Activated gamma-delta T cell (primary cell): ENCODE data around the gene HMX1.

Experiments used
- DNase-seq: peaks from one replicate; lab custom pipeline; 2025; lab: John Stamatoyannopoulos, UW
- total RNA-seq, 2 donors: gene quantifications; one replicate each; lab custom pipeline; 2026; lab: John Stamatoyannopoulos, UW

The HMX1 gene
- 0.05 to 0.17 reads per million in 2 donors for total RNA-seq

DNA sequence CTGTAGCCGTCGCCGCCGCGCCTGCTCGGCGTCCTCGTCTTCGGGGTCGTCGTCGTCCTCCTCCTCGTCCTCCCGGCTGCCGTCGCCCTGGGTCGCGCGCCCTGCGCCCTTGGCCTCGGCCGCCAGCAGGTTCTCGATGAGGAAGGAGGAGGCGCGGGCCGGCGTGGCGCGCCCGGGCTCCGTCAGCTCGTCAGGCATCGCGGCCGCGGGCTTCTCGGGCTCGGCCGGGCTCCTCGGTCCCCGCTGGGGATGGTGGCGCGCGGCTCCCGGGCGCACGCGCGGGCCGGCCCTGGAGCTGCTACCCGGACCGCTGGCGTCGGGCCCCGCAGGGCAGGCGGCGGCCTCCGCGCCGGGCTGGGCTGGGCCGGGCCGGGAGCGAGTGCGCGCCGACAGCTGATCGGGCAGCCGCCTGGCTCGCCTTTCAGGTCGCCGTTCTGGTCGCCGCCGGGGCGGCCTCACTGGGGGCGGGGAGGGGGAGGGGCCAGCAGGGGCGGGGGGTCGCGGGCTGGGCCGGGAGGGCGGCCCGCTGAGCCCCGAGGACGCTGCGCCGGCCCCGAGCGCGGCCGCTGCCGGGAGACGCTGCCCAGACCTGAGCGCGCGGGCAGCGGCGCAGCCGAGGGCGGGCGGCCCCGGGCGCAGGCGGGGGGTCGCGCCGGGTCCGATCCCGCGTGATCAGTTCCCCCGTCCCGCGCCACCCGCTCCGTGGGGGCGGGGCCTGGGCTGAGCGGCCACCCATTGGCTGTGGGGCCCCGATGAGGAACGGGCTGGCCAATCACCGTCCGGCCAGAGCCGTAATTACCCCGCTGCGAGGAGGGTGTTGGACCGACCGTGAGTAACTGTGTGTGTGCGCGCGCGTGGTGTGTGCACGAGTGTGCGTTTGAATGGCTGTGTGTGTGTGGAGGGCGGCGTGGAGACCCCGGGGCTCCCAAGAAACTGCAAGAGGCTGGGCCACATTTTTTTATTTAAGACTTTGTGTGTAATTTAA lies at the start of gene HMX1:
TSS of gene HMX1 (minus strand) at position 423 of the 985 bp plus-strand sequence. CDS start at position 198, 225 bp downstream.
- no peak for DNase-seq

DNA sequence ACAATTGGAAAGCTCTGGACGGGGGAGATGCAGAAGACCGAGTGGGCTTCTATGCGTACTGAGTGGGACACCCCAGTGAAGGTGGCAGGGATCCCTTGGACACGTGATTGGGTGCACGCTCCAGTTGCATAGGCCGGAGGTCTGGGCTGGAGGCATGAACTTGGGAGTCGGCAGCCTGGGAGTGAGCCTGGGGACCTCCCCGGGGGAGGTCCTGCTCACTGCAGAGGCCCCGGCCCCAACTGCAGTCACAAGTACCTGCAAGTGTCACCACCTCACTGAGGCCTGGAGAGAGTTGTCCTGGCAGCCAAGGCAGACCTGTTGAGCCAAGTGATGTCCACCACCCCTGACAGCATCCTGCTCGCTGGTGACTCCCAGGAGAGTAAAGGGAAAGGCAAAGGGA lies 49.3 kb upstream of the HMX1 start:
- DNase-seq = no peak

DNA sequence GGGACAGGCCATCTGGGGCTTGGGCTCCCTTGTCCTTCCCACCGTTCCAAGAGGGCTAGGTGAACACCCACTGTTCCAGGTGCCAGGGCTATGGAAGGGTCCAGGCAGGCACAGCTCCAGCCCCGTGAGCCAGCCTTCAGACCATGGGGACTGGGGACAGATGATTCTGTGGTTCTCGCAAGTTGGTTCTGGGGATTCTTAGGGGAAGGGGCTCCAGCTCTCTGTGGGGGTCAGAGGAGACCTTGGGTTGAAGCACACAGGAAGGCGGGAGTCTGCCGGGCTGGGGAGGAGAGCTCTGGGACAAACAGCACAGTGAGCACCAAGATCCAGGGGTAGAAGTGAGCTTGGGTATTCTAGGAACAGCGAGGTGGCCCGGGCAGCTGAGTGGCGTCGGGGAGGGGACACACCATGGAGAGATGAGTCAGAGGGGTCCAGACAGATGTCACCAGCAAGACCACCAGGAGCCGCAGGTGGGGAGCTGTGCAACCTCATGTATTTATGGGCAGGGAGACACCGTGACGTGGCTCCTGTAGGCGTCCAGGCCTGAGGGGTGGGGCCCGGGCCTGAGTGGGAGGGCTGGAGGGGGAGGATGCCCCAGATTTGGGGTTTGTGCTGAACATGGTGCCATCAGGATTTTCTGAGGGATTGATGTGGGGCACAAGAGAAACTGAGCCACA lies 48.8 kb upstream of the HMX1 start:
- DNase-seq = no peak

DNA sequence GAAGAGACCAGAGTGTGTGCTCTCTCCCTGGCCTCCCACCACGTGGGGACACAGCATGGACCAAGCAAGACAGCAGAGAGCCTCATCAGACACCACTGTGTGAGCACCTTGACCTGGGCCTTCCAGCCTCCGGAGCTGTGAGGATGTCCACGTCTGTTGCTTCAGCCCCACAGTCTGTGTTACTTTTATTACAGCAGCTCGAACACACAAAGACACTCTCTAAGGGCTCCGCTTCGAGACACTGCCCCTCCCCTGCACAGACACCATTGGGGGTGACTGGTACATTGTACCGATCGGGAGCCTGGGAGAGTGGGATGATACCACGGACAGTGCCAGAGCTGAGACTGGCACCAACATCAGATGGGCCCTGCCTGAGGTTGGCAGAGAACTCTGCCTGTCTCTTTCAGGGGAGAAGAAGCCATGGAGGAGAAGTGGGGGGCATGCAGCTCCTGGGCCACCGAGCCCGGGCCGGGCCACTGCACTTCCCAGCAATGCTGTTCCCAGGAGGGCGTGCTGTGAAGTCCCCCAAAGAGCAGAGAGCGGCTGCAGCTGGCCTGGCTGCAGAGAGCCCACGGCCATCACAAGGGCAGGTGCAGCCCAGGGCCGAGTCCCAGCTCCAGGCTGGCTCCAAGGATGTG lies 48.1 kb upstream of the HMX1 start:
- no peak for DNase-seq

DNA sequence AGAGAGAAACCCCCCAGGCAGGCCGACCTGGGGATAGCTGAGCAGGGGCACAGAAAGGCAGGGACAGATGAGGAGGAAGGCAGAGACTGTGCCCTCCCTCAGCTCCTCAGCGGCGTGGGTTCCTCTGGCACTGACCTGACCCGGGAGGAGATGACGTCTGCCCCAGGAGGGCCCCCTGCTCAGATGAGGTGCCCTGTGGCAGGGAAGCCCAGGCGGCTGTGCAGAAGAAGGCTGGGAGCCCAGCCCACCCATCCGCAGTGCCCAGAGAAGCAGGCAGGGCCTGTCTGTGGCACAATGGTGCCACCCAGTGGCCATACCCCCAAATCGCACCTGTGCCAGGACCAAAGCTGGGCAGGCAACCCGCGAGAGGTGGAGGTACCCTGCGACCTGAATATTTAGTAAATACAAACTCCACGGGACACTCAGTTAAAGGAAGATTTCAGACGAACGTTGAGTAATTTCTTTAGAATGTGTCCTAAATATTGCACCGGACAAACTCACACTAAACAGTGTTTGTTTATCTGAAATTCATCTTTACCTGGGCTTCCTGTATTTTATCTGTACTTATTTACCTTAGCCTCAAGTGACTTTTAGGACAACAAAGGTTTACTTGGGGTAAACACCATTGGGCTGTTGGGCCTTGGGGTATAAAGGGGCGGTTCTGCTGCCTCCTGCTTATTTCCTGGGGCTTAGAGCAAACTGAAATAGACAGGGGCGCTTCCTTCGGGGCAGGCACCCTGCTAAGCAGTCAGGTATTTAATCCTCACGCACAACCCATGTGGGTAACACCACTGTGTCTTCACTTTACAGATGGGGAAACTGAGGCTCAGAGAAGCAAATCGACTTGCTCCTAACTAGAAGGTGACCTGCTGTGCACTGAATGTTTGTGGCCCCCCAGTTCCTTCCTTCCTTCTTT lies 46.5 kb upstream of the HMX1 start:
- DNase-seq = no peak

DNA sequence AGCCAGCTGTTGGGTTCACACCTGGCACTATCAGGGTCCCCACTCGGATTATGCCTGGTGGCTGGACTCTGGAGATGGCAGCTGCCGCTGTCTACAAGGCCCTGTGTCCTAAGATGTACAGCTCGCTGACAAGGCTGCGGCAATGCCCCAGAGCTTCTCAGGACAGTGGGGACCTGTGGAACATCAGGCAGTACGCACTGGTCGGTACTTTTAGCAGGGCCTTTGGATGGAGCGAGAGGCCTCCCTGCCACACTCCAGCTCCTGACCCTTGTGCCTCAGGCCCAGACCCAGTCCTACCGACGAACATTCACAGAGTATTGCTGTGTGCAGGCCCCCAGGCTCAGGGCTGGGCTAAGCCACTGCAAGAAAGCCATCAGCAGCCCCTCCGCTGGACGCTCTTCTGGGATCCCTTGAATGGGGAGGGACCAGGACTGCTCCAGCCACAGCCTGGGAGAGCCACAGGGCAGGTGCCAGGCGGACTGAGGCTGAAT lies 45.7 kb upstream of the HMX1 start:
- no peak for DNase-seq

DNA sequence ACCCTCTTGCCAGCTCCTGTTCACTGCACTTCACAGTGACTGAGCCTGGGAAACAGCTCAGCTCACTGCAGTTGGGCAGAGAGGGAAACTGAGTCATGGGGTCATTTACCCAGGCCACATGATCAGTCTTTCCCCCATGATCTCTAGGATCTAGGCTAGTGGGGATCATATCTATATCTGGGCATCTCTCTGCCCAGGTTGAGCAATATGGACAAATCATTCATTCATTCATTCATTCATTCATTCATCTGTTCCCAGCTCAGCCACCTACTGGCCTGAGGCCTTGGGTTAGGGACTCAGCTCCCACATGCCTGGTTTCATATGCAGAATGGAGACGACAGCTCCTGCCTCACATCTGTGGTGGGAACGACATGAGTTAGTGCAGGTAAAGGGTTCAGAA lies 45.3 kb upstream of the HMX1 start:
- DNase-seq = no peak

DNA sequence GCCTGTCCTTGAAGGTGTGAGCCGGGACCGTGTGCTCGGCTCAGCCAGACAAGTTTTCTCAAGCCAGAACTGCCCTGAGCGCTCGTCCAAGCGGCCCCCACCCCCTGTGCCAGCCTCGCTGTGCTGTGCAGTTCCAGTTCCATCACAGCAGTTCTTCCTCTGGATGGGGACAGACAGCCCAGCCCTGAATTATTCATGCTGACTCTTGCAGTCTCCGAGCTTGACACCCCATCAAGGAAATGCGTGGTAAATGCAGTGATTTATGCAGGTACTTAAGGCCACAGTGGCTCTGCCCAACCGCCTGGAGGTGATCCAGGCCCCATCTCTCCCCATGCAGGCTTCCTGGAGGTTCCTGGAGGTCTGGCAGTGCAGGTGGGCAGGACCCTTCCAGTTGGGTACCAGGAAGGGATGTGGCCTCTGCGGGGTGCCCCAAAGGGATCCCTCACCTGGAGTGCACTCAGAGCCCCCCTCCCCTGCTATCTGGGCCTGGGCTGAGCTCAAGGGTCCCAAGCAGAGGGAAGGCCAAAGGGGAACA lies 44.8 kb upstream of the HMX1 start:
- DNase-seq = no peak

DNA sequence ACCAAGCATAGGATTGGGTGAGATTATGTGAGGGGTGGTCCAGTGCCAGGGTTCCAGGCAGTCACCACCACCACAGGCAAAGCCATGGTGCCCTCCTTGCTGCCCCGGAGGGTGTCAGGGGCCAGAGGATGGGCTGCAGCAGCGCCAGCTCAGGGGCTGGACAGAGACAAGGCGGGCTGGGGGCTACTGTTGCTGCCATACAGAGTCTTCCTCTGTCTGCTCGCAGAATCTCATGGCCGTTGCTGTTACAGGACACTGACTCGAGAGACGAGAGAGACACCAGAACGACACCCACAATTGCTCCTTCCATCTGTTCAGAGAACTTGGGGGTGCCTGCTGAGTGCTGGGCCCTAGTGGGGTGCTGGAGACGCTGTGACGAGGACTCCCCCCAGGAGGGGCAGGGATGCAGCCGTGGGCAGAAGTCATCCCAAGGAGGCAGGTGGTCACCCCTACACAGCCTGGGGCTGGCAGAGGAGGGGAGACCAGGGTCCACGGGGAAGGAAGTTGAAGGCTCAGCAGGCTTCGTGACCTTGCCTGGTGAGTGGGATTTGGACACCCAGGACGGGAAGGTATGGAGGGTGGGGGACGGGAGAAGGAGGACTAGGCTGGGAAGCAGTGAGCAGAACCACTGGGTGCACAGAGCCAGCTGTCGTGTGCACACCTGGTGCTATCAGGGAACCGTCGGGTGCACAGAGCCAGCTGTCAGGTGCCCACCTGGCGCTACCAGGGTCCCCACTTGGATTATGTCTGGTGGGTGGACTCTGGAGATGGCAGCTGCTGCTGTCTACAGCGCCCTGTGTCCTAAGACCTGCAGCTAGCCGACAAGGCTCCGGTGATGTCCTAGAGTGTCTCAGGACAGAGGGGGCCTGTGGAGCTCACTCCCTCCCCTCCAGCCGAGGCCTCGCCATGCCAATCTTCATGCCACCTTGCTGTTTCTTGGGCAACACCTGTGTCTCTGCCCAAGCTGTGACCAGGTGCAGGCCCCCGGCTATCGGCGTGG lies 43.9 kb upstream of the HMX1 start:
- no peak for DNase-seq

DNA sequence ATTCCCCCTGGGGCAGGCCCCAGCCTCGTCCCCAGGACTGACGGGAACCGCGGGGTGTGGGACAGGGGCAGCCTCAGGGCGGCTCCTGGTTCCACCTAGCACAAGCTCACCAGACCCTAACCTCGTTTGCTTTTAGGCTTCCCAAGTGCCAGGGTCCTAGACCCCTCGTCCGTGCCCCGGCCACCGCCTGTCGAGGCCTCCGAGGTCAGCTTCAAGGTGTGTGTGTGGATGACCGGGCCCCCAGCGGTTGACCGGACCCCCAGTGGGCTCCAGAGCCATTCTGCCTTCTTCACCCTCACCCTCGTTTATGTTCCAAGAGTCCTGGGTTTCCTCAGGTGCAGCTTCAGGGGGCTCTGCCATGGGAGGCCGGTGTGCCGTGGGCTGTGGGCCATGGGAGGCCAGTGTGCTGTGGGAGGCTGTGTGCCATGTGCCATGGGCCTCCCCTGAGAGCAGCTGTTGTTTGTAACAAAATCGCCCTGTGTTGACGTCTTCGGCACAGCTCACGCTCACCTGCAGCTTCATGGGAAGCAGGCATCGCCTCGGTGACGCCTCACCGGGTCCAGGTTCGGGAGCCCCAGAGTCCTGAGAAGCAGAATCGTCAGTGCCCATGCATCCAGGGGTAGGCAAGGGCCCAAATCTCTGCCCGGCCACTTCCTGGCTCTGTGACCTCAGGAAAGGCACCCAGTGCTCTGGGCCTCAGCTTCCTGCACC lies 43.0 kb upstream of the HMX1 start:
- DNase-seq = no peak

DNA sequence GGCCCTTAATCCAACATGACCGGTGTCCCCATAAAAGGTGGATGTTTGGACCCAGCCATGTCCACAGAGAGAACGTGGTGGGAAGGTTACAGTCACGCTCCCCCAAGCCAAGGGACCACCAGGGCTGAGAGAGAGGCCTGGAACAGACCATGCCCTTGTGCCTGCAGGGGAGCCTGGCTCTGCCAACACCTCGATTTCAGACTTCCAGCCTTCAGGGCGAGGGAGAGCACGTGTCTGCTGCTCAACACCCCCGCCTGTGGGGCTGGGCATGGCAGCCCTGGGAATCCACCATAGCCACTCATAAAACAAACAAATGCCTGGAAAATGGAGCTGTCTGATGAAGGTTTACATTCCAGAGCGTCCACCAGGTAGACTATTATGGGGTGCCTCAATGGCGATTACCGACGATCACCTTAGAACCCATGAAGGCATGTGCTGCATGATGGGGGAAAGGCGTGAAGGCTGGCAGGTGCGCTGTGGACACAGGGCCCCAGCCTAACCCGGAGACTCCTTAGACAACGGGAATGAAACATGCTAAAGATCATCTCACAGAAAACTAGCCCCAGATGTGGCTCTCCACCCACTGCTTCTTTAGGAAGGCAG lies 42.3 kb upstream of the HMX1 start:
- no peak for DNase-seq

DNA sequence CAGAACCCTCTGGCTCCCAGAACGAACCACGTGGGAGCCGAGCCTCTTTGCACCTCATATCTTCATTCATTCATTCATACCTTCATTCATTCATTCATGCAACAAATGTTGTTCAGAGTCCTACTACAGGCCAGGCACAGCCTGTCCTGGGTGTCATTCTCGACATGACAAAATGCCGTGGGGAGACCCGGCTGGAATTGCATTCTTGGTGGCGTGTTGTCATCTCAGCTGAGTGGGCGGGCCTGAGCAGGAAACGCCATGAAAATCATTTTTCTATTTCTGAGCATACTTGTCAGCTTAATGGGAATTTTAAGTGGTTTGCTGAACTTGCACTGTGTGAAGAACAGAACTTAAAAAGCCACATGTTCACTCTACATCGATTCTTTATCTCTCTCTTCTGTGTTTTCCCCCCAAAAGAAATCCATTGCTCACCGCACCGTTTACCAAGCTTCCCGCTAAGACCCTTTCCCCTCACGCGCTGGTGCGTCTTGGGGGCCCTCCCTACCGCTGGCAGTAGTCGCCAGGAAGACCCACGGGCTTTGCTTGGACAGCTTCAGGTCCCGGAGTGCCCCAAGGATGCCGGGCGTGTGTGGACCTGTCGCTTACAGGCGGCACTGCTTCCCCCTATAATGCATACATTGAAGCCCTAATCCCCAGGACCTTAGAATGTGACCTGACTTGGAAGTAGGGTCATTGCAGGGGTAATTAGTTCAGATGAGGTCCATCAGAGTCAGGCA lies 41.6 kb upstream of the HMX1 start:
- DNase-seq = no peak

DNA sequence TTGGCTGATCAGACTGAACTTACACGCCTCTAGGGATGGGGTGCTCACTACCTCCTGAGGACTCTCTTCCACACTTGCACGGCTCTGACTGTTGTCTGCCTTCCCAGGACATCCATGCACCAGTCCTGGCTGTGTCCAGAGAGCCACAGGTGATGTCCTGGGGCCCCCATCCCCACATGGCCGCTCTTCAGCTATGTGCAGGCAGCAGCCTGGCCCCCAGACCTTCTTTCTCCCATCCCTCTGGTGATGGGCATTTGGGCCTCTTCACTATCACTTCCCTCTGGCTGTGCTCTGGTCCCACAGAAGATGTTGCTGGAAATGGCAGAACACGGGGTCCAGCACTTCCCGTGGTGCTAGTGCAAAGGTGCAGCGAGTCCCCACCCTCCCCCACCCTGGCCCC lies 40.9 kb upstream of the HMX1 start:
- no peak for DNase-seq

DNA sequence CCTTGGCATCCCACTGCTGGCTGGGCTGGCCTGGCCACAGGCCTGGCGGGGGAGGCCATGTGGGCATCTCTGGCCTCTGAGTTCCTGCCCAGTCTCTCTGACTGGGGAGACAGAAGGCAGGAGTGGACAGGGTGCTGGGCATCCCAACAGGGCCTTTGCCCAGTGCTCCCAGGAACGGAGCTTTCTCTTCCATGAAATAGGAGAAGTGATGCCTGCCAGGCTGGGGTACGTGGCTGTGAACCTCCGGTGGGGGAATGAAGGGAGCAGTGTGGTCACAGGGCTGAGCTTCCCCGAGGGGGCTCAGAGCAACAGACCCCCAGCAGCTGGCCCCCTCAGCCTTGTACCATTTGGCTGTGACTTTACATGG lies 40.4 kb upstream of the HMX1 start:
- no peak for DNase-seq

DNA sequence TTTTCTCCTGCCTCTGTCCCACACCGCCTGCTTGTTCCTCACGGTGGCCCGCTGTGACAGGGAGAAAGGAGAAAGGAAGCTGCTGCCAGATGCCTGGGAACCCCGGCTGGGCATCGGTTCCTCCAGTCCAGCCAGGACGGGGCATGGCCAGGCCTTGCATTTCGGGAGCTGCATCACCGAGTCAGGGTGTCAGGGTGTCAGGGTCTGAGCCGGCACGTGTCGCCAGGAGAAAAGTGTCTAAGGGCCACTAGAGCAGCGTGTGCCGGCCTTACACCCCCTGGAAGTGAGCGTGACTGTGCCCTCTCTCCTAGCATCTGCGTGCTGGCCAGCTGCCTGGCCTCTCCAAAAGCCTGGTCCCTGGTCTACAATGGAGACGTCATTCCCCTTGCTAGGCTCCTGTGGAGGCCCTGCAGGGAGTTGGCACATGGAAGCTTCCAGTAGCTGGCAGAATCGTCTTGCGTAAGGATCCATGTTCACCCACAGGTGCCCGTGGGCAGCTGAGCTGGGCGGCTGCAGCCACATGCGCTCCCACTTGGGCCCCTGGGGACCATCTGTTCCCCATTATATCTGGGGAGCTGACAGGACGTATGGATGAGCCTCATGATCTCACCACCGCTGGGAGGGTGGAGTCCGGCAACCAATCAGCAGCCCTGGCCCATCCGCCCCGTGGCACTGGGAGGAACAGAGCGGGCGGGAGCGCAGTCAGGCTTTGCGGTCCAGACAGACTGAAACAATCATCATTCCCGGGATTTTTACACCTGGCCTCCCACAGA lies 39.9 kb upstream of the HMX1 start:
- DNase-seq = no peak

DNA sequence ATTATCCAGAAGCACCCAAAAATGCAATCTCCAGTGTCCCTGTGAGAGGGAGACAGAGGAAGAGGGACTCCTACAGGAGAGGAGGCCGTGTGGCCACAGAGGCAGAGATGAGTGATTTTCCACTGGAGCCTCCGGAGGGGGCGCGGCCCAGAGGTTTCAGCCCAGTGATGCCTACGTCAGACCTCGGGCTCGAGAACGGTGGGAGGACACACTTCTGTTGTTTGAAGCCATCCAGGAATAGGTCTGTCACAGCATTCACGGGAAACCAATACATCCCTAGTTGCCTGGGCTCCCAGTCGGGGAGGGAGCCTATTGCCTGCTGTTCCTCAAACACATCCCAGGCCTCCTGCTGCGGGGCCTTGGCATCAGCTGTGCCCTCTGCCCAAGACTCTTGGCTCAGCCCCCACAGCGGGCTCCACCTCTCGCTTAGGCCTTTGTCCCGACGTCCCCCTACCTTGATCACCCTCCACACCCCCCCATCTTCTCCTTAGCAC lies 39.2 kb upstream of the HMX1 start:
- no peak for DNase-seq
